ENCODE results near the gene HIVEP3. TPM values are rescaled to one million over a fixed set of nuclear protein-coding genes. Genes with fewer than 3 reads are reported as not detected.
"Not testable (repeated sequence)": the region's sequence is repeated elsewhere in the genome, so short reads cannot be mapped to it uniquely, and the experiment has no call there.

Gene HIVEP3
- polyA plus RNA-seq (ENCODE audit: insufficient read length in 4 of 4) = 1 to 10 TPM; 3.5 to 4.8 (median 4.6) TPM

GRCh38 chr1:41918450-41919043 lies at the start of gene HIVEP3:
Gene HIVEP3, minus strand, starts transcription at chr1:41918922.
- DNase-seq (ENCODE audit: low read depth in 4 of 4, low spot score in 2 of 4) = no peak

- DNase-seq (ENCODE audit: low read depth in 4 of 4, low spot score in 2 of 4) = no peak
Measured at GRCh38 chr1:41964400-41964799, 45.7 kb upstream of the HIVEP3 start.

- DNase-seq (ENCODE audit: low read depth in 4 of 4, low spot score in 2 of 4) = no peak
Measured at GRCh38 chr1:41963636-41964035, 44.9 kb upstream of the HIVEP3 start.

- no peak for DNase-seq (ENCODE audit: low read depth in 4 of 4, low spot score in 2 of 4)
Measured at GRCh38 chr1:41958015-41958673, 39.4 kb upstream of the HIVEP3 start.

GRCh38 chr1:41957568-41957967 lies 38.8 kb upstream of the HIVEP3 start:
- no peak for DNase-seq (ENCODE audit: low read depth in 4 of 4, low spot score in 2 of 4)

- DNase-seq (ENCODE audit: low read depth in 4 of 4, low spot score in 2 of 4) = no peak
Measured at GRCh38 chr1:41955461-41956159, 36.9 kb upstream of the HIVEP3 start.

GRCh38 chr1:41954533-41954944 lies 35.8 kb upstream of the HIVEP3 start:
- DNase-seq (ENCODE audit: low read depth in 4 of 4, low spot score in 2 of 4) = no peak

- no peak for DNase-seq (ENCODE audit: low read depth in 4 of 4, low spot score in 2 of 4)
Measured at GRCh38 chr1:41953291-41953690, 34.6 kb upstream of the HIVEP3 start.

GRCh38 chr1:41952208-41952607 lies 33.5 kb upstream of the HIVEP3 start:
- DNase-seq (ENCODE audit: low read depth in 4 of 4, low spot score in 2 of 4) = no peak

- not testable (repeated sequence) for DNase-seq (ENCODE audit: low read depth in 4 of 4, low spot score in 2 of 4)
Measured at GRCh38 chr1:41951492-41951891, 32.8 kb upstream of the HIVEP3 start.

GRCh38 chr1:41950820-41951219 lies 32.1 kb upstream of the HIVEP3 start:
- DNase-seq (ENCODE audit: low read depth in 4 of 4, low spot score in 2 of 4) = no peak

- DNase-seq (ENCODE audit: low read depth in 4 of 4, low spot score in 2 of 4) = not testable (repeated sequence)
Measured at GRCh38 chr1:41945946-41946345, 27.2 kb upstream of the HIVEP3 start.

- DNase-seq (ENCODE audit: low read depth in 4 of 4, low spot score in 2 of 4) = no peak
Measured at GRCh38 chr1:41943717-41944116, 25.0 kb upstream of the HIVEP3 start.

GRCh38 chr1:41942278-41942677 lies 23.6 kb upstream of the HIVEP3 start:
- no peak for DNase-seq (ENCODE audit: low read depth in 4 of 4, low spot score in 2 of 4)

GRCh38 chr1:41941381-41941780 lies 22.7 kb upstream of the HIVEP3 start:
- DNase-seq (ENCODE audit: low read depth in 4 of 4, low spot score in 2 of 4) = no peak

- no peak for DNase-seq (ENCODE audit: low read depth in 4 of 4, low spot score in 2 of 4)
Measured at GRCh38 chr1:41939194-41939593, 20.5 kb upstream of the HIVEP3 start.

- no peak for DNase-seq (ENCODE audit: low read depth in 4 of 4, low spot score in 2 of 4)
Measured at GRCh38 chr1:41936107-41936506, 17.4 kb upstream of the HIVEP3 start.

GRCh38 chr1:41935226-41935625 lies 16.5 kb upstream of the HIVEP3 start:
- no peak for DNase-seq (ENCODE audit: low read depth in 4 of 4, low spot score in 2 of 4)

GRCh38 chr1:41933106-41933505 lies 14.4 kb upstream of the HIVEP3 start:
- no peak for DNase-seq (ENCODE audit: low read depth in 4 of 4, low spot score in 2 of 4)

- no peak for DNase-seq (ENCODE audit: low read depth in 4 of 4, low spot score in 2 of 4)
Measured at GRCh38 chr1:41931578-41931977, 12.9 kb upstream of the HIVEP3 start.

GRCh38 chr1:41927118-41927517 lies 8.4 kb upstream of the HIVEP3 start:
- no peak for DNase-seq (ENCODE audit: low read depth in 4 of 4, low spot score in 2 of 4)

- DNase-seq (ENCODE audit: low read depth in 4 of 4, low spot score in 2 of 4) = no peak
Measured at GRCh38 chr1:41925712-41926111, 7.0 kb upstream of the HIVEP3 start.

Measured in left renal cortex interstitium (tissue), 4 donors.